ENCODE measurements around the gene PDZD2.

DNA sequence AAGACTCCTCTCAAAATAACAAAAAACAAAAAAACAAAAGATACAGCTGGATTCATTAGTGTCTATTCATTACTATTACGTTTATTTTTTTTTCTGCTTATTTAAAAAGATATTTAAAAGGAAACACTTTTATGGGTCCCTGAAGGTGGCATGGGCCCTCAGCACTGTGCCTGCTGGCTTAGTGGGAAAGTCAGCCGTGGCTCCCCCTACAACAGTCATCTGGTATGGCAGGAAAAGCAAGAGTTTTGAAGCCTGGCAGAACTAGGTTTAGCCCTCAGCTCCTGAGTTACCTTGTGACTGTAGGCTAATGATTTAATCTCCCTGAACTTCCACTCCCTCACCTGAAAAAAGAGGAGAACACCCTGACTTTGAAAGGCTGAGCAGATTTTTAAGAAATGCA is 399.6 kb downstream of the PDZD2 start:
- TF ChIP-seq, protein P1, sequence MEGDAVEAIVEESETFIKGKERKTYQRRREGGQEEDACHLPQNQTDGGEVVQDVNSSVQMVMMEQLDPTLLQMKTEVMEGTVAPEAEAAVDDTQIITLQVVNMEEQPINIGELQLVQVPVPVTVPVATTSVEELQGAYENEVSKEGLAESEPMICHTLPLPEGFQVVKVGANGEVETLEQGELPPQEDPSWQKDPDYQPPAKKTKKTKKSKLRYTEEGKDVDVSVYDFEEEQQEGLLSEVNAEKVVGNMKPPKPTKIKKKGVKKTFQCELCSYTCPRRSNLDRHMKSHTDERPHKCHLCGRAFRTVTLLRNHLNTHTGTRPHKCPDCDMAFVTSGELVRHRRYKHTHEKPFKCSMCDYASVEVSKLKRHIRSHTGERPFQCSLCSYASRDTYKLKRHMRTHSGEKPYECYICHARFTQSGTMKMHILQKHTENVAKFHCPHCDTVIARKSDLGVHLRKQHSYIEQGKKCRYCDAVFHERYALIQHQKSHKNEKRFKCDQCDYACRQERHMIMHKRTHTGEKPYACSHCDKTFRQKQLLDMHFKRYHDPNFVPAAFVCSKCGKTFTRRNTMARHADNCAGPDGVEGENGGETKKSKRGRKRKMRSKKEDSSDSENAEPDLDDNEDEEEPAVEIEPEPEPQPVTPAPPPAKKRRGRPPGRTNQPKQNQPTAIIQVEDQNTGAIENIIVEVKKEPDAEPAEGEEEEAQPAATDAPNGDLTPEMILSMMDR (conservative IDR thresholded peaks at IDR 0.05; ENCODE audit: low read length), result peak; percentile 36
- TF ChIP-seq EZH2phosphoT487 (IDR thresholded peaks at IDR 0.05; ENCODE audit: borderline replicate concordance), result no peak

Data from Loucy (cell line).